Hepatocyte (in vitro differentiated cells): ENCODE results near the gene HPCAL1.

Source experiments
- CTCF ChIP-seq: fragments of 200-600 bp; sonication (generic); IDR thresholded peaks from 2 replicates; pipeline ENCODE4 v1.5.1; 2016; ENCODE audit warnings: antibody characterized with exemption, mild to moderate bottlenecking; ENCODE audit not compliant: poor library complexity
- EZH2 ChIP-seq: fragments of 200-600 bp; sonication (generic); IDR thresholded peaks from 2 replicates; pipeline ENCODE4 v1.6.1; 2016; ENCODE audit warnings: antibody characterized with exemption, mild to moderate bottlenecking, borderline replicate concordance
- EZH2phosphoT487 ChIP-seq: fragments of 200-600 bp; sonication (generic); IDR thresholded peaks from one replicate; pipeline ENCODE4 v1.6.1; 2018; ENCODE audit warnings: antibody characterized with exemption, mild to moderate bottlenecking, low read depth, moderate library complexity; ENCODE audit not compliant: unreplicated experiment, severe bottlenecking

- TF ChIP-seq EZH2 = no peak
- TF ChIP-seq CTCF = no peak
- no peak for TF ChIP-seq EZH2phosphoT487
Observed at GRCh38 chr2:10397297-10397875, 94.7 kb downstream of the HPCAL1 start.
